ENCODE measurements around the gene XKR7. TPM values are rescaled to one million over a fixed set of nuclear protein-coding genes. Genes with fewer than 3 reads are reported as not detected.

XKR7 gene
- total RNA-seq, 2 donors from 2014 or later: 0.26 to 0.33 TPM

- H3K27ac ChIP-seq: peak overlapping the region in 1 of 4 donors; percentile 3
- ATAC-seq (peak; percentile 56), DNase-seq (peak in 3 of 4 donors; percentile 13 to 25 (median 15))
- TF ChIP-seq, protein P1, sequence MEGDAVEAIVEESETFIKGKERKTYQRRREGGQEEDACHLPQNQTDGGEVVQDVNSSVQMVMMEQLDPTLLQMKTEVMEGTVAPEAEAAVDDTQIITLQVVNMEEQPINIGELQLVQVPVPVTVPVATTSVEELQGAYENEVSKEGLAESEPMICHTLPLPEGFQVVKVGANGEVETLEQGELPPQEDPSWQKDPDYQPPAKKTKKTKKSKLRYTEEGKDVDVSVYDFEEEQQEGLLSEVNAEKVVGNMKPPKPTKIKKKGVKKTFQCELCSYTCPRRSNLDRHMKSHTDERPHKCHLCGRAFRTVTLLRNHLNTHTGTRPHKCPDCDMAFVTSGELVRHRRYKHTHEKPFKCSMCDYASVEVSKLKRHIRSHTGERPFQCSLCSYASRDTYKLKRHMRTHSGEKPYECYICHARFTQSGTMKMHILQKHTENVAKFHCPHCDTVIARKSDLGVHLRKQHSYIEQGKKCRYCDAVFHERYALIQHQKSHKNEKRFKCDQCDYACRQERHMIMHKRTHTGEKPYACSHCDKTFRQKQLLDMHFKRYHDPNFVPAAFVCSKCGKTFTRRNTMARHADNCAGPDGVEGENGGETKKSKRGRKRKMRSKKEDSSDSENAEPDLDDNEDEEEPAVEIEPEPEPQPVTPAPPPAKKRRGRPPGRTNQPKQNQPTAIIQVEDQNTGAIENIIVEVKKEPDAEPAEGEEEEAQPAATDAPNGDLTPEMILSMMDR (IDR thresholded peaks at IDR 0.05): no peak
- TF ChIP-seq POLR2A (IDR thresholded peaks at IDR 0.05): no peak
- H3K4me3 ChIP-seq: no peak overlapping the region
- no peaks in the 10 kb centered on the region for H3K4me1 ChIP-seq
- WGBS, 2 donors: 27% methylated on average over 10 of the region's 10 CpGs
- intact Hi-C loops (cut with DNase I): no loop called here
- no peaks in the 10 kb centered on the region for H3K27me3 ChIP-seq
- H3K9me3 ChIP-seq: no peaks in the 10 kb centered on the region
- no peaks in the 10 kb centered on the region for H3K36me3 ChIP-seq (replicated peaks in 1 of 2; ENCODE audit: insufficient read depth in 1 of 2, low read depth in 2 of 2)
Measured at GRCh38 chr20:32007787-32008616, 40.1 kb downstream of the XKR7 start.

GRCh38 chr20:32009564-32009963 lies 41.6 kb downstream of the XKR7 start:
- WGBS, 2 donors: 68 to 69% methylated on average over 7 of the region's 7 CpGs
- H3K9me3 ChIP-seq: no peaks in the 10 kb centered on the region
- no peak overlapping the region for H3K27ac ChIP-seq
- H3K4me3 ChIP-seq: no peak overlapping the region
- intact Hi-C loops (cut with DNase I): no loop called here
- no peak for DNase-seq
- no peaks in the 10 kb centered on the region for H3K4me1 ChIP-seq
- no peaks in the 10 kb centered on the region for H3K36me3 ChIP-seq (replicated peaks in 1 of 2; ENCODE audit: insufficient read depth in 1 of 2, low read depth in 2 of 2)
- TF ChIP-seq POLR2A (IDR thresholded peaks at IDR 0.05): no peak
- TF ChIP-seq, protein P1 (IDR thresholded peaks at IDR 0.05): no peak
- no peaks in the 10 kb centered on the region for H3K27me3 ChIP-seq
- no peak for ATAC-seq

GRCh38 chr20:32010101-32010500 lies 42.1 kb downstream of the XKR7 start, which contains the start of gene CCM2L:
CCM2L (plus strand) TSS chr20:32010438; CDS start chr20:32010455, 17 bp downstream.
- no peak for TF ChIP-seq POLR2A (IDR thresholded peaks at IDR 0.05)
- TF ChIP-seq, protein P1 (IDR thresholded peaks at IDR 0.05): no peak
- ATAC-seq: peak; percentile 53
- Histone ChIP-seq H3K4me3 (no peak within 1 kb of the TSS), H3K9me3 (no peaks in the 10 kb centered on the region), H3K27me3 (no peaks in the 10 kb centered on the region), H3K27ac (peak within 1 kb of the TSS in 2 of 4 donors; percentile 2), H3K4me1 (no peaks in the 10 kb centered on the region), H3K36me3 (replicated peaks in 1 of 2; ENCODE audit: insufficient read depth in 1 of 2, low read depth in 2 of 2) (no peaks in the 10 kb centered on the region)
- no peak for DNase-seq
- intact Hi-C loops (cut with DNase I): no loop called here
- 39 to 56% methylated on average over 2 of the region's 2 CpGs for WGBS, 2 donors

GRCh38 chr20:32010666-32011065 lies 42.7 kb downstream of the XKR7 start:
- DNase-seq (no peak), ATAC-seq (no peak)
- H3K4me1 ChIP-seq: no peaks in the 10 kb centered on the region
- 26 to 27% methylated on average over 7 to 8 of the region's 8 CpGs for WGBS, 2 donors
- H3K27ac ChIP-seq: peak overlapping the region in 2 of 4 donors; percentile 2
- no peak overlapping the region for H3K4me3 ChIP-seq
- intact Hi-C loops (cut with DNase I): no loop called here
- no peaks in the 10 kb centered on the region for H3K27me3 ChIP-seq
- no peak for TF ChIP-seq POLR2A (IDR thresholded peaks at IDR 0.05)
- TF ChIP-seq, protein P1 (IDR thresholded peaks at IDR 0.05): no peak
- no peaks in the 10 kb centered on the region for H3K36me3 ChIP-seq (replicated peaks in 1 of 2; ENCODE audit: insufficient read depth in 1 of 2, low read depth in 2 of 2)
- no peaks in the 10 kb centered on the region for H3K9me3 ChIP-seq
